Measurements from ENCODE around the gene PNPLA3. TPM values are rescaled to one million over a fixed set of nuclear protein-coding genes. Genes with fewer than 3 reads are reported as not detected.

Gene PNPLA3
- polyA plus RNA-seq, 1 of the 3 experiments (the other 2 are of a cell fraction), result 3.2 TPM

GRCh38 chr22:43889860-43890253, 33.7 kb upstream of the PNPLA3 start:
- no peaks in the 10 kb centered on the region for H3K9me2 ChIP-seq
- no peak overlapping the region for H3K4me3 ChIP-seq (ENCODE audit: low read depth in 2 of 2, low read length in 1 of 2)
- no peaks in the 10 kb centered on the region for H4K20me1 ChIP-seq (ENCODE audit: insufficient read depth)
- H3K27ac ChIP-seq (ENCODE audit: low read depth in 2 of 2, low read length in 1 of 2), result no peak overlapping the region
- H3F3A ChIP-seq (replicated peaks; ENCODE audit: insufficient read depth), result no peaks in the 10 kb centered on the region
- H3K4me1 ChIP-seq (ENCODE audit: control insufficient read depth in 1 of 2, insufficient read depth in 2 of 2, low read depth in 1 of 2, low read length in 1 of 2), result no peaks in the 10 kb centered on the region; a peak in 1 of 4 replicates
- H2AFZ ChIP-seq (ENCODE audit: low read depth), result no peak overlapping the region
- 27% methylated on average over 2 of the region's 4 CpGs for WGBS (ENCODE audit: low lambda C conversion rate)
- H3K9me3 ChIP-seq, result no peaks in the 10 kb centered on the region
- H3K9ac ChIP-seq, result no peak overlapping the region
- POLR2A ChIA-PET, result no interaction called here
- H3K4me2 ChIP-seq, result no peak overlapping the region
- CTCF ChIA-PET, result interaction anchor here (0.6 to 1.4 kb wide), 4 partner anchors 49 to 270 kb away, joined by 3 to 5 read pairs (median 4); no protein-coding TSS in a partner anchor
- TF ChIP-seq FOXM1 (IDR thresholded peaks at IDR 0.05; ENCODE audit: low read depth) (no peak), ELF1 (IDR thresholded peaks at IDR 0.05) (no peak), CTCF (IDR thresholded peaks at IDR 0.05) (peak; percentile 25), RAD21 (IDR thresholded peaks at IDR 0.05; ENCODE audit: low read length) (peak; percentile 13; the same call in 1 of the 2 replicates), PBX3 (IDR thresholded peaks at IDR 0.05) (no peak), NRF1 (IDR thresholded peaks at IDR 0.05; ENCODE audit: low read depth, low read length) (no peak), RCOR1 (IDR thresholded peaks at IDR 0.05; ENCODE audit: low read length) (no peak), CHD2 (IDR thresholded peaks at IDR 0.05; ENCODE audit: low read length, partially characterized antibody) (no peak), FOXJ3 (CRISPR knock-in tag; IDR thresholded peaks at IDR 0.05) (no peak), YY1 (IDR thresholded peaks at IDR 0.05; ENCODE audit: low read depth) (no peak), SMC3 (IDR thresholded peaks at IDR 0.05; ENCODE audit: low read depth, low read length) (0 out of 2 replicates have a peak, but pooled peaks have one; percentile 10), MAX (IDR thresholded peaks at IDR 0.05; ENCODE audit: low read depth) (no peak), TCF12 (IDR thresholded peaks at IDR 0.05) (no peak), MEF2A (IDR thresholded peaks at IDR 0.05; ENCODE audit: borderline replicate concordance, low read depth) (no peak), ZBTB33 (IDR thresholded peaks at IDR 0.05; ENCODE audit: borderline replicate concordance, low read depth) (no peak), GABPA (IDR thresholded peaks at IDR 0.05; ENCODE audit: low read depth) (no peak), MXI1 (IDR thresholded peaks at IDR 0.05; ENCODE audit: low read depth, low read length) (no peak)
- peak; percentile 23 for DNase-seq
- H3K36me3 ChIP-seq (replicated peaks in 1 of 2; ENCODE audit: control insufficient read depth in 1 of 2, insufficient read depth in 2 of 2, low read length in 1 of 2), result no peaks in the 10 kb centered on the region
- H3K27me3 ChIP-seq (ENCODE audit: insufficient read depth), result no peaks in the 10 kb centered on the region; the same call in 1 of the 2 replicates
- H3K79me2 ChIP-seq (ENCODE audit: insufficient read depth), result no peaks in the 10 kb centered on the region

All from SK-N-SH (cell line).